Measurements from ENCODE around the gene SLC22A16.

GRCh38 chr6:110488606-110489190 is 12.3 kb upstream of the SLC22A16 start:
- no peak for TF ChIP-seq EZH2 (IDR thresholded peaks at IDR 0.05; ENCODE audit: low read length, missing control alignments)
- TF ChIP-seq CTCF (conservative IDR thresholded peaks at IDR 0.05 in 1 of 2, IDR thresholded peaks at IDR 0.05 in 1 of 2; ENCODE audit: low read depth in 1 of 2, low read length in 2 of 2) = no peak

Measured in fibroblast of lung (primary cell).